GM18519 (cell line): ENCODE results near the gene DES.
"Not testable (repeated sequence)": the region's sequence is repeated elsewhere in the genome, so short reads cannot be mapped to it uniquely, and the experiment has no call there.

ENCODE experiments used
- ATAC-seq: cut with Tn5 transposase; IDR thresholded peaks from one replicate; pipeline ENCODE4 v1.9.1; 2021; ENCODE audit warnings: mild to moderate bottlenecking, moderate library complexity; ENCODE audit not compliant: unreplicated experiment, low FRiP score

DES gene

GRCh38 chr2:219418155-219419011, at the start of gene DES:
TSS of gene DES (plus strand) at chr2:219418377. CDS start at chr2:219418463, 86 bp downstream.
- no peak for ATAC-seq

GRCh38 chr2:219368690-219369191, 49.4 kb upstream of the DES start:
- no peak for ATAC-seq

- no peak for ATAC-seq
These were observed 48.7 kb upstream of the DES start for GRCh38 chr2:219369447-219369861.

GRCh38 chr2:219378163-219378851, 39.9 kb upstream of the DES start:
- no peak for ATAC-seq

GRCh38 chr2:219380926-219381325, 37.3 kb upstream of the DES start:
- ATAC-seq, result no peak

GRCh38 chr2:219381448-219381847, 36.7 kb upstream of the DES start:
- no peak for ATAC-seq

GRCh38 chr2:219384083-219384713, 34.0 kb upstream of the DES start:
- no peak for ATAC-seq

GRCh38 chr2:219384859-219385258, 33.3 kb upstream of the DES start:
- no peak for ATAC-seq

GRCh38 chr2:219385958-219386520, 32.1 kb upstream of the DES start:
- ATAC-seq, result no peak

GRCh38 chr2:219386532-219387280, 31.5 kb upstream of the DES start:
- ATAC-seq, result no peak

- ATAC-seq, result peak; percentile 35
These were observed 30.7 kb upstream of the DES start, which contains the start of gene DNPEP for GRCh38 chr2:219387306-219388120. TSS of gene DNPEP (minus strand) at chr2:219387912. CDS start at chr2:219387794, 118 bp downstream.

- ATAC-seq, result peak; percentile 83
These were observed 29.9 kb upstream of the DES start for GRCh38 chr2:219388121-219388906.

- no peak for ATAC-seq
These were observed 29.3 kb upstream of the DES start for GRCh38 chr2:219388907-219389156.

- no peak for ATAC-seq
These were observed 25.4 kb upstream of the DES start for GRCh38 chr2:219392754-219393153.

- ATAC-seq, result not testable (repeated sequence)
These were observed 23.1 kb upstream of the DES start for GRCh38 chr2:219395056-219395455.

GRCh38 chr2:219395609-219396008, 22.6 kb upstream of the DES start:
- no peak for ATAC-seq

- no peak for ATAC-seq
These were observed 21.2 kb upstream of the DES start for GRCh38 chr2:219396863-219397457.

- ATAC-seq, result no peak
These were observed 19.3 kb upstream of the DES start for GRCh38 chr2:219398721-219399363.
